ENCODE data around the gene ARHGAP18. TPM values are rescaled to one million over a fixed set of nuclear protein-coding genes. Genes with fewer than 3 reads are reported as not detected.

The ARHGAP18 gene
- total RNA-seq, 6 experiments from 2014 or later, result 2.2 to 8.0 (median 2.9) TPM

GRCh38 chr6:129698430-129698829 is 11.5 kb downstream of the ARHGAP18 start:
- 97% methylated on average over 7 of the region's 9 CpGs for WGBS (ENCODE audit: insufficient coverage, low coverage, low lambda C conversion rate, missing lambda C conversion rate)
- intact Hi-C loops (cut with DNase I), result no loop called here
- peaks cover 0 to 24% (median 3%) of the 10 kb centered on the region in 4 donors for H3K4me1 ChIP-seq
- DNase-seq (no peak), ATAC-seq (no peak)
- H3K27me3 ChIP-seq, result no peaks in the 10 kb centered on the region
- no peak overlapping the region for H3K27ac ChIP-seq
- H3K4me3 ChIP-seq, result no peak overlapping the region
- H3K36me3 ChIP-seq, result no peaks in the 10 kb centered on the region
- no peaks in the 10 kb centered on the region for H3K9me3 ChIP-seq
- TF ChIP-seq CTCF (IDR thresholded peaks at IDR 0.05), result no peak
- TF ChIP-seq POLR2A (IDR thresholded peaks at IDR 0.05), result no peak

- WGBS (ENCODE audit: insufficient coverage, low coverage, low lambda C conversion rate, missing lambda C conversion rate), result 95% methylated on average over 2 of the region's 2 CpGs
- TF ChIP-seq CTCF (IDR thresholded peaks at IDR 0.05) (no peak), POLR2A (IDR thresholded peaks at IDR 0.05) (no peak)
- peaks cover 0 to 24% (median 3%) of the 10 kb centered on the region in 4 donors for H3K4me1 ChIP-seq
- no peaks in the 10 kb centered on the region for H3K9me3 ChIP-seq
- H3K27me3 ChIP-seq, result no peaks in the 10 kb centered on the region
- no peak overlapping the region for H3K4me3 ChIP-seq
- ATAC-seq (no peak), DNase-seq (no peak)
- no peaks in the 10 kb centered on the region for H3K36me3 ChIP-seq
- intact Hi-C loops (cut with DNase I), result no loop called here
- no peak overlapping the region for H3K27ac ChIP-seq
Measured at GRCh38 chr6:129697788-129698187, 12.2 kb downstream of the ARHGAP18 start.

DNA sequence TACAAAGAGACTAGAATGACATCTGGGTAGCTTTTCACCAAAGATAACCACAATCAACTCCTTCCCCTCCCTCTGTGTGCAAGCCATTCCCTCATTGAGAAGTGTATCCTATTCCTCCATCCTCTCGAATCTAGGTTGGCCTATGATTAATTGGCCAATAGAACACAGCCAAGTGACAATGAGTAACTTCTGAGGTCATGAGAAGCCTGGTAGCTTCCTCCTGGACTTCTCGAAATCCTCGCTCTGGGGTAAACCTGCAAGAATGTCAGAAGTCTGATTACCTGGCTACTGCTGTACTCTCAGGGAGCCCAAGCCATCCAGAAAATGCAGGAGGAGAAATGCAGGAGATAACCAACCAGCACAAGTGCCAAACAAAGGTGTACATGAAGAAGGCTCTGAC is 13.1 kb downstream of the ARHGAP18 start:
- H3K4me1 ChIP-seq, result peaks cover 0 to 24% (median 3%) of the 10 kb centered on the region in 4 donors
- 40% methylated on average over 1 of the region's 3 CpGs for WGBS (ENCODE audit: insufficient coverage, low coverage, low lambda C conversion rate, missing lambda C conversion rate)
- no peaks in the 10 kb centered on the region for H3K27me3 ChIP-seq
- no peaks in the 10 kb centered on the region for H3K36me3 ChIP-seq
- H3K4me3 ChIP-seq, result no peak overlapping the region
- no peak for DNase-seq
- no peak overlapping the region for H3K27ac ChIP-seq
- intact Hi-C loops (cut with DNase I), result no loop called here
- no peak for ATAC-seq
- TF ChIP-seq CTCF (IDR thresholded peaks at IDR 0.05), result no peak
- TF ChIP-seq POLR2A (IDR thresholded peaks at IDR 0.05), result no peak
- no peaks in the 10 kb centered on the region for H3K9me3 ChIP-seq

DNA sequence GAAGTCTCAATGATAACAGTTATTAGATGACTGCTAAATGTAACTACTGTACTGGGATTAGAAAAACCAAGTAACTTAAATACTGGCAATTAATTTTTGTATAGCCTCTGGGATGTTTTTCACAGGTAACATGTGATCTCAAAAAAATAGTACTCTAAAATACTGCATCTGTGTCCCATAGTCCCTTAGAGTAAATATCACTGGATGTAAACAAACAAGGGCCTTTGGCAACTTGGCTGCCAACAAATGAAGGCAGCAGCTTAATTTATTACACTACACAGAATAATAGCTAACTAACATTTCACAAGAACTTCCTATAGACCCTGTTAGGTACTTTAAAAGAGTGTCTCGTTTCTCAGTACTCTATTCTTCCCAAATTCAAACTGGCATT is 14.0 kb downstream of the ARHGAP18 start:
- no peak for DNase-seq
- H3K27ac ChIP-seq, result no peak overlapping the region
- intact Hi-C loops (cut with DNase I), result no loop called here
- TF ChIP-seq CTCF (IDR thresholded peaks at IDR 0.05) (no peak), POLR2A (IDR thresholded peaks at IDR 0.05) (no peak)
- no peaks in the 10 kb centered on the region for H3K9me3 ChIP-seq
- H3K36me3 ChIP-seq, result no peaks in the 10 kb centered on the region
- no peaks in the 10 kb centered on the region for H3K27me3 ChIP-seq
- WGBS (ENCODE audit: insufficient coverage, low coverage, low lambda C conversion rate, missing lambda C conversion rate), result 44% methylated on average over 1 of the region's 1 CpG
- ATAC-seq, result peak in 3 of 4 donors; percentile 42 to 60 (median 59)
- H3K4me1 ChIP-seq, result peaks cover 0 to 24% (median 3%) of the 10 kb centered on the region in 4 donors
- H3K4me3 ChIP-seq, result no peak overlapping the region
